WERI-Rb-1 (cell line): ENCODE measurements around the gene AQP7.
A peak's percentile ranks its signal among the peaks of the same experiment; 100 is the strongest.

ENCODE experiments used
- DNase-seq: peaks from one replicate; pipeline ENCODE4 v3.0.0-alpha.2; 2020
- H3K27ac ChIP-seq: fragments of 250-450 bp; sonication (Bioruptor Pico); 2 replicates; pipeline ENCODE4 v1.5.1; 2020; ENCODE audit warnings: mild to moderate bottlenecking, moderate library complexity
- H3K27me3 ChIP-seq: fragments of 250-450 bp; sonication (Bioruptor Pico); 2 replicates; pipeline ENCODE4 v1.5.1; 2021; ENCODE audit warnings: mild to moderate bottlenecking, low read depth, moderate library complexity; ENCODE audit not compliant: insufficient read depth, severe bottlenecking
- H3K36me3 ChIP-seq: fragments of 250-450 bp; sonication (Bioruptor Pico); 2 replicates; pipeline ENCODE4 v1.5.1; 2020; ENCODE audit warnings: mild to moderate bottlenecking, moderate library complexity
- H3K4me3 ChIP-seq: 2 replicates; pipeline ENCODE4 v1.5.1; 2011; ENCODE audit warnings: low read depth, mild to moderate bottlenecking, control low read depth, low read length
- H3K9me3 ChIP-seq: fragments of 250-450 bp; sonication (Bioruptor Pico); 2 replicates; pipeline ENCODE4 v1.5.1; 2021; ENCODE audit warnings: mild to moderate bottlenecking, moderate library complexity; ENCODE audit not compliant: severe bottlenecking
- TF ChIP-seq, protein P1 (sequence below): IDR thresholded peaks from 2 replicates; pipeline ENCODE4 v1.5.1; 2011; ENCODE audit warnings: low read depth, mild to moderate bottlenecking, control low read depth, inconsistent platforms, low read length

Gene AQP7

GRCh38 chr9:33437205-33437604, 34.8 kb upstream of the AQP7 start:
- TF ChIP-seq, protein P1, sequence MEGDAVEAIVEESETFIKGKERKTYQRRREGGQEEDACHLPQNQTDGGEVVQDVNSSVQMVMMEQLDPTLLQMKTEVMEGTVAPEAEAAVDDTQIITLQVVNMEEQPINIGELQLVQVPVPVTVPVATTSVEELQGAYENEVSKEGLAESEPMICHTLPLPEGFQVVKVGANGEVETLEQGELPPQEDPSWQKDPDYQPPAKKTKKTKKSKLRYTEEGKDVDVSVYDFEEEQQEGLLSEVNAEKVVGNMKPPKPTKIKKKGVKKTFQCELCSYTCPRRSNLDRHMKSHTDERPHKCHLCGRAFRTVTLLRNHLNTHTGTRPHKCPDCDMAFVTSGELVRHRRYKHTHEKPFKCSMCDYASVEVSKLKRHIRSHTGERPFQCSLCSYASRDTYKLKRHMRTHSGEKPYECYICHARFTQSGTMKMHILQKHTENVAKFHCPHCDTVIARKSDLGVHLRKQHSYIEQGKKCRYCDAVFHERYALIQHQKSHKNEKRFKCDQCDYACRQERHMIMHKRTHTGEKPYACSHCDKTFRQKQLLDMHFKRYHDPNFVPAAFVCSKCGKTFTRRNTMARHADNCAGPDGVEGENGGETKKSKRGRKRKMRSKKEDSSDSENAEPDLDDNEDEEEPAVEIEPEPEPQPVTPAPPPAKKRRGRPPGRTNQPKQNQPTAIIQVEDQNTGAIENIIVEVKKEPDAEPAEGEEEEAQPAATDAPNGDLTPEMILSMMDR: no peak
- Histone ChIP-seq H3K36me3 (no peaks in the 10 kb centered on the region; the same call in 1 of the 2 replicates), H3K9me3 (no peaks in the 10 kb centered on the region), H3K27ac (peak overlapping the region; percentile 90), H3K4me3 (no peak overlapping the region), H3K27me3 (no peaks in the 10 kb centered on the region)
- DNase-seq: no peak

DNA sequence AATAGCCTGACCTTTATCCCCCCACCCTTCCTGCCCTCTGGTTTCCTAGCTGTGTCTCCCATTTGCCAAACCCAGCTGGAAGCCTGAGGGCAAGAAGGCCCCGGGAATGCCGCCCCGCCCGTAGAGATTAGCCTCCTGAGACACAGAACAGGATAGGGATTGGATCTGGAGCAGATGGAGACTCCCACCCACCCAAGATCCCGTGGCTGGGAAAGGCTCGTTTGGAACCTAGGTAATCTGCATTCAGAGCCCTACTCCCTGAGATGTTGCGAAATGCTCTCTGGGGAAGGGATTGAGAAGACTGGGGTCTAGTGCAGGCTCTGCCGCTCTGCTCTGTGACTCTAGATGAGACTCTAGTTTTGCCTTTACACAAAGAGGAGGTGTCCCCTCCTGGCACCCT, 34.1 kb upstream of the AQP7 start:
- H3K27ac ChIP-seq: peak overlapping the region; percentile 90
- peak; percentile 93 for DNase-seq
- H3K4me3 ChIP-seq: peak overlapping the region; percentile 17
- no peaks in the 10 kb centered on the region; the same call in 1 of the 2 replicates for H3K36me3 ChIP-seq
- no peaks in the 10 kb centered on the region for H3K27me3 ChIP-seq
- no peaks in the 10 kb centered on the region for H3K9me3 ChIP-seq
- TF ChIP-seq, protein P1: no peak

DNA sequence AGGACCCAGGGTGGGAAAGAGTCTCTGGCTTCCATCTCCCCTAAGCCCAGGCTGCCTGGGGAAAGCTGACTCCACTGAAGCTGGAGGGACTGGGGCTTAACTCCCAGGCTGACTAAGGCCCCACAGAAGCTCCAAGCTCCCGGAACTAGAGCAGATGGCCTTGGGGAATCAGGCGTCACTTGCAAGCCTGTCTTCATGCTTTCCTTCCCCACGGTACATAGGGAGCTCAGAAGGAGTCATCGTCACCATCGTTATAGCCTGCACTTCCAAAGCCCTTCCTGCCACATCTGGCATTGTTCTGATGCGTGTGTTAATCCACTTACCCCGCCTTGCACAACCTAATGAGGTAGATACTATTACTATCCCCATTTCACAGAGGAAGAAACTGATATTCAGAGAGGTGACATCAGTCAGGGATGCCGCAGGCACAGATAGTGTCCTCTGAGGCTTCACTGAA, 33.5 kb upstream of the AQP7 start:
- TF ChIP-seq, protein P1: no peak
- Histone ChIP-seq H3K27me3 (no peaks in the 10 kb centered on the region), H3K27ac (peak overlapping the region; percentile 90), H3K36me3 (no peaks in the 10 kb centered on the region), H3K9me3 (no peaks in the 10 kb centered on the region), H3K4me3 (peak overlapping the region; percentile 17)
- peak; percentile 90 for DNase-seq

- no peaks in the 10 kb centered on the region for H3K9me3 ChIP-seq
- no peak for DNase-seq
- no peaks in the 10 kb centered on the region for H3K27me3 ChIP-seq
- H3K4me3 ChIP-seq: no peak overlapping the region
- H3K36me3 ChIP-seq: no peaks in the 10 kb centered on the region
- peak overlapping the region; percentile 90 for H3K27ac ChIP-seq
- TF ChIP-seq, protein P1: no peak
Measured at GRCh38 chr9:33434317-33435105, 32.1 kb upstream of the AQP7 start.

- Histone ChIP-seq H3K4me3 (no peak overlapping the region), H3K9me3 (no peaks in the 10 kb centered on the region), H3K27ac (no peak overlapping the region), H3K36me3 (no peaks in the 10 kb centered on the region), H3K27me3 (no peaks in the 10 kb centered on the region)
- no peak for DNase-seq
- TF ChIP-seq, protein P1: no peak
Measured at GRCh38 chr9:33433871-33434270, 31.5 kb upstream of the AQP7 start.
